ENCODE measurements around the gene THUMPD1. TPM values are rescaled to one million over a fixed set of nuclear protein-coding genes. Genes with fewer than 3 reads are reported as not detected.
"Not testable (repeated sequence)": the region's sequence is repeated elsewhere in the genome, so short reads cannot be mapped to it uniquely, and the experiment has no call there.

The THUMPD1 gene
- polyA plus RNA-seq, 1 experiment: 12.5 TPM

DNA sequence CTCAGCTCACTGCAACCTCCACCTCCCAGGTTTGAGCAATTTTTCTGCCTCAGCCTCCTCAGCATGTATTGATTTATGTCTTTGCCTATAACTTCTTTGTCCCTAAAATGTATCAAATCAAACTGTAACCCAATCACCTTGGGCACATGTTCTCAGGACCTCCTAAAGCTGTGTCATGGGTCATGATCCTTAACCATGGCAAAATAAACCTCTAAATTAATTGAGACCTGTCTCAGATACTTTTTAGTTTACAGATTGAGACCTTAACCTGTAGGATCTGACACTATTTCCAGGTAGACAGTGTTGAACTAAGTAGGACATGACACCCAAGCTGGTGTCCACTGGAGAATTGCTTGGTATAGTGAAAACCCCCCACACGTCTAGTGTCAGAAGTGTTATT, 19.6 kb upstream of the THUMPD1 start:
- DNase-seq (ENCODE audit: low read depth): no peak
- TF ChIP-seq, protein P1, sequence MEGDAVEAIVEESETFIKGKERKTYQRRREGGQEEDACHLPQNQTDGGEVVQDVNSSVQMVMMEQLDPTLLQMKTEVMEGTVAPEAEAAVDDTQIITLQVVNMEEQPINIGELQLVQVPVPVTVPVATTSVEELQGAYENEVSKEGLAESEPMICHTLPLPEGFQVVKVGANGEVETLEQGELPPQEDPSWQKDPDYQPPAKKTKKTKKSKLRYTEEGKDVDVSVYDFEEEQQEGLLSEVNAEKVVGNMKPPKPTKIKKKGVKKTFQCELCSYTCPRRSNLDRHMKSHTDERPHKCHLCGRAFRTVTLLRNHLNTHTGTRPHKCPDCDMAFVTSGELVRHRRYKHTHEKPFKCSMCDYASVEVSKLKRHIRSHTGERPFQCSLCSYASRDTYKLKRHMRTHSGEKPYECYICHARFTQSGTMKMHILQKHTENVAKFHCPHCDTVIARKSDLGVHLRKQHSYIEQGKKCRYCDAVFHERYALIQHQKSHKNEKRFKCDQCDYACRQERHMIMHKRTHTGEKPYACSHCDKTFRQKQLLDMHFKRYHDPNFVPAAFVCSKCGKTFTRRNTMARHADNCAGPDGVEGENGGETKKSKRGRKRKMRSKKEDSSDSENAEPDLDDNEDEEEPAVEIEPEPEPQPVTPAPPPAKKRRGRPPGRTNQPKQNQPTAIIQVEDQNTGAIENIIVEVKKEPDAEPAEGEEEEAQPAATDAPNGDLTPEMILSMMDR (IDR thresholded peaks at IDR 0.05; ENCODE audit: insufficient read depth, low read depth, low read length): no peak
- Histone ChIP-seq H3K4me3 (ENCODE audit: low read depth, low read length) (no peak overlapping the region), H3K27me3 (ENCODE audit: control insufficient read depth, insufficient read depth, low read length) (no peaks in the 10 kb centered on the region), H3K36me3 (ENCODE audit: control insufficient read depth, insufficient read depth, low read length) (no peaks in the 10 kb centered on the region)
- ChIA-PET CTCF (interaction anchor here (0.6 kb wide), 1 partner anchor 1988 kb away, joined by 3 read pairs; no protein-coding TSS in a partner anchor), POLR2A (no interaction called here)

DNA sequence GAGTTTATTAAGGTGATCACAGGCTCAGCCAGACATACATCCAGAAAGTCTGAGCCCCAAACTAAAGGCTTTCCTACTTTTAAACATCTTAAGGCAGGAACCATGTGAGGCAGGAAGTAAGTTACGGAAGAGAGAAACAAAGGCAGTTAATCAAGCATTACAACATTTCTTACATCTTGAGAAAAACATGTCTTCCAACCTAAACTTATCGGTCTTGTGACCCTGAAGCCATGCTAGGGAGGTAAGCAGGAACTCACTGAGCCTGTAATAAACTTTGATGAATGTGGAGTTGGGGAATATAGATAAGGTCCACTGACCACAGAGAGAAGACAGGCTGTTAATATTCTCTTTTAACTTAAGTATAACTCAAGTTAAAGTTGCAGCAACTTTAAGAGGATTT, 18.7 kb upstream of the THUMPD1 start:
- no peak for DNase-seq (ENCODE audit: low read depth)
- no peaks in the 10 kb centered on the region for H3K36me3 ChIP-seq (ENCODE audit: control insufficient read depth, insufficient read depth, low read length)
- TF ChIP-seq, protein P1 (IDR thresholded peaks at IDR 0.05; ENCODE audit: insufficient read depth, low read depth, low read length): no peak
- H3K4me3 ChIP-seq (ENCODE audit: low read depth, low read length): no peak overlapping the region
- ChIA-PET CTCF (interaction anchor here (0.6 kb wide), 1 partner anchor 1989 kb away, joined by 3 read pairs; no protein-coding TSS in a partner anchor), POLR2A (no interaction called here)
- no peaks in the 10 kb centered on the region for H3K27me3 ChIP-seq (ENCODE audit: control insufficient read depth, insufficient read depth, low read length)

DNA sequence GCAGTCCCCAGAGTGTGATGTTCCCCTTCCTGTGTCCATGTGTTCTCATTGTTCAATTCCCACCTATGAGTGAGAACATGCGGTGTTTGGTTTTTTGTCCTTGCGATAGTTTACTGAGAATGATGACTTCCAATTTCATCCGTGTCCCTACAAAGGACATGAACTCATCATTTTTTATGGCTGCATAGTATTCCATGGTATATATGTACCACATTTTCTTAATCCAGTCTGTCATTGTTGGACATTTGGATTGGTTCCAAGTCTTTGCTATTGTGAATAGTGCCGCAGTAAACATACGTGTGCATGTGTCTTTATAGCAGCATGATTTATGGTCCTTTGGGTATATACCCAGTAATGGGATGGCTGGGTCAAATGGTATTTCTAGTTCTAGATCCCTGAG, 14.2 kb upstream of the THUMPD1 start:
- H3K4me3 ChIP-seq (ENCODE audit: low read depth, low read length); CTCF ChIA-PET; H3K27me3 ChIP-seq (ENCODE audit: control insufficient read depth, insufficient read depth, low read length); POLR2A ChIA-PET; DNase-seq (ENCODE audit: low read depth); H3K36me3 ChIP-seq (ENCODE audit: control insufficient read depth, insufficient read depth, low read length): not testable (repeated sequence)

DNA sequence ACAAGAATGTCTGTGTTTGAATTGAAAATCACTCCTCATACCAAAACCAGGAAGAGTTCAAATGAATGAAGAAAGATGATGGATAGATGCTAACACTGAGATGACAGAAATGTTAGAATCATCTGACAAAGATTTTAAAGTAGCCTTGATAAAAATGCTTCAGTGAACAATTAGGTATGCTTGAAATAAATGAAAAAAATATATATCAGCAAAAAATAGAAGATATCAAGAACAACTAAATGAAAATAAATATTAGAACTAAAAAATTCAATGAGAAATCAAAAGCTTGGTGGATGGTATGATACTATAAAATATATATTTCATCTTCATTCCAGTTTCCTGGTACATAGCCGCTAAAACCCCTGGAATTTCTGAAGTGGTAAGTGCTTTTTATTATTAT, 13.6 kb upstream of the THUMPD1 start:
- ChIA-PET CTCF (interaction anchor here (0.9 to 1.3 kb wide), 3 partner anchors 15 to 38 kb away, joined by 3 read pairs; no protein-coding TSS in a partner anchor), POLR2A (no interaction called here)
- no peak overlapping the region for H3K4me3 ChIP-seq (ENCODE audit: low read depth, low read length)
- no peaks in the 10 kb centered on the region for H3K27me3 ChIP-seq (ENCODE audit: control insufficient read depth, insufficient read depth, low read length)
- no peak for DNase-seq (ENCODE audit: low read depth)
- TF ChIP-seq, protein P1 (IDR thresholded peaks at IDR 0.05; ENCODE audit: insufficient read depth, low read depth, low read length): no peak
- H3K36me3 ChIP-seq (ENCODE audit: control insufficient read depth, insufficient read depth, low read length): no peaks in the 10 kb centered on the region

DNA sequence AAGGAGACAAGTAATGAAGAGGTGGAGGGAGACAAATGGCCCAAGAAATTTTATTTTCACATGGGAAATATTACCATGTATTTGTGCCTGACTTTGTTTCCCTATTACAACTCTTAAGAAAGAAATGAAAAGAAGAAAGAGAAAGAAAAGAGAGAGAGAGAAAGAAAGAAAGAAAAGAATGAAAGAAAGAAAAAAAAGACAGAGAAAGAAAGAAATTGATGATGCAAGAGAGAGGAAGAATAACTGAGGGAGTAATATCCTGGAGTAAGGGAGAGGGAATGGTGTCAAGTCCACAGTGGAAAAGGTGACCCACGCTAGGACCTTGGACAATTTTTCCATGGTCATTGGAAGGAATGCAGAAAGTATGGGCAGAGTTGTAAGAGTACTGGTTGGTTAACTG, 12.1 kb upstream of the THUMPD1 start:
- CTCF ChIA-PET: no interaction called here
- H3K4me3 ChIP-seq (ENCODE audit: low read depth, low read length): no peak overlapping the region
- no peak for DNase-seq (ENCODE audit: low read depth)

DNA sequence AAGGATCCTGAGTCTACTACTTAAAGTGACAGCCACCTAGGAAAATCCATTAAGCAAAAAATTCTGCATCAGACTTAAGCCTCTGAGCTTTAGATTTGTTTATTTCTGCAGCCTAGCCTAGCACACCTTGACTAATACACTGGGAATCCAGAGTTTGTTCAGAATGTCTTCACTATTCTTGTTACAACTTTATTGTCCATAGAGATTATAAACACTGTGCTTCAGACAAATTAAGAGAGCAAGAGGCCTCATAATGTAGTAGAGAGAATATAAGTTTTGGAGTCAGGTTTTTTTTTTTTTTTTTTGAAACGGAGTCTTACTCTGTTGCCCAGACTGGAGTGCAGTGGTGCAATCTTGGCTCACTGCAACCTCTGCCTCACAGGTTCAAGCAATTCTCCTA, 8.9 kb upstream of the THUMPD1 start:
- H3K27me3 ChIP-seq (ENCODE audit: control insufficient read depth, insufficient read depth, low read length): peaks cover 4% of the 10 kb centered on the region
- ChIA-PET CTCF (interaction anchor here (0.9 kb wide), 1 partner anchor 49 kb away, joined by 4 read pairs; no protein-coding TSS in a partner anchor), POLR2A (no interaction called here)
- H3K36me3 ChIP-seq (ENCODE audit: control insufficient read depth, insufficient read depth, low read length): no peaks in the 10 kb centered on the region
- no peak overlapping the region for H3K4me3 ChIP-seq (ENCODE audit: low read depth, low read length)
- no peak for DNase-seq (ENCODE audit: low read depth)
- TF ChIP-seq, protein P1 (IDR thresholded peaks at IDR 0.05; ENCODE audit: insufficient read depth, low read depth, low read length): no peak

More for the DNA sequence above, 12.1 kb upstream of the THUMPD1 start:
- TF ChIP-seq, protein P1 (IDR thresholded peaks at IDR 0.05; ENCODE audit: insufficient read depth, low read depth, low read length): no peak
- POLR2A ChIA-PET: no interaction called here
- Histone ChIP-seq H3K36me3 (ENCODE audit: control insufficient read depth, insufficient read depth, low read length) (no peaks in the 10 kb centered on the region), H3K27me3 (ENCODE audit: control insufficient read depth, insufficient read depth, low read length) (peaks cover 4% of the 10 kb centered on the region)

Measured in BJ (cell line).